Ureter (tissue), 1 donor: ENCODE results near the gene MSI2. TPM values are rescaled to one million over a fixed set of nuclear protein-coding genes. Genes with fewer than 3 reads are reported as not detected.

Experiments
- DNase-seq: peaks from one replicate; pipeline ENCODE4 v3.0.0-alpha.2; 2020; ENCODE audit warnings: low spot score
- total RNA-seq: library from RNA; stranded (reverse); gene quantifications from one replicate; pipeline ENCODE4 v1.2.4, GENCODE V29; 2023
- donor health status: DM: yes; HTN: yes; CAD: no.

The MSI2 gene
- total RNA-seq, 1 donor from 2014 or later: 230 TPM

DNA sequence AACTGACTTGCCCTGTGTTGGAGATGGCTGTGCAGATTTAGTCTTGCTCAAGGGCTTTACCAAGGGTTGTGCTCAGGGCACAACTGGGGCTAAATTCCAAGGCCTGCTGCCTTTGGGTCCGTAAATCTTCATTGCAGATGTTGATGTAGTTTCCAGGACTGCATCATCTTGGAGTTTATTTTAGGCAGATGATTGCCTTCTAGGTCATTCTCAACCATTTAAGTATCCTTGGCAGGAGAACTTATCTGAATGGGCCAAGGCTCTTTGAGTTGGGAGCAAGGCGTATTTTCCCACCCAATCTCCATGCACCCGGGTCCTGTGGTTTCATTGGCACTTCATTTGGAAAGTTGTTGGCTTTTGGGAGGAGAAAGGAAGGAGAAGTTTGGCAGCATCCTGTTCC lies 200.3 kb downstream of the MSI2 start:
- DNase-seq: no peak

DNA sequence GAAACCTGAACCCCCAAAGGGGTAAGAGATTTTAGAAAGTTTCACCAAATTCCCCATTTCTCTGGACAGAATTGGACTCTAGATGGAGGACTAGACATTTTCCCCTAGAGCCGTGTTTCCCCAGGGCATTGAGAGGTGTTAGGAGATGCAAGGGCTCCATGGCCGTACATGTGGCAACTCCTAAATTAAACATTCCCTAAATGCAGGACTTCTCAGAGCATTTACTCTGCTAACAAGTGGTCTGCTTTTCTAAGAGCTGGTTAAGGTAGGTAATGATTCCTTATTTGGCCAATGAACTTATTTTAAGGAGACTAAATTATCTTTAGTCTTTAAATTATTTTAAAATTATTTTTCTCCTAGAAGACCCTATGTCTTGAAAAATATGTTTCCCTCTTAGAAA lies 200.9 kb downstream of the MSI2 start:
- DNase-seq: no peak

DNA sequence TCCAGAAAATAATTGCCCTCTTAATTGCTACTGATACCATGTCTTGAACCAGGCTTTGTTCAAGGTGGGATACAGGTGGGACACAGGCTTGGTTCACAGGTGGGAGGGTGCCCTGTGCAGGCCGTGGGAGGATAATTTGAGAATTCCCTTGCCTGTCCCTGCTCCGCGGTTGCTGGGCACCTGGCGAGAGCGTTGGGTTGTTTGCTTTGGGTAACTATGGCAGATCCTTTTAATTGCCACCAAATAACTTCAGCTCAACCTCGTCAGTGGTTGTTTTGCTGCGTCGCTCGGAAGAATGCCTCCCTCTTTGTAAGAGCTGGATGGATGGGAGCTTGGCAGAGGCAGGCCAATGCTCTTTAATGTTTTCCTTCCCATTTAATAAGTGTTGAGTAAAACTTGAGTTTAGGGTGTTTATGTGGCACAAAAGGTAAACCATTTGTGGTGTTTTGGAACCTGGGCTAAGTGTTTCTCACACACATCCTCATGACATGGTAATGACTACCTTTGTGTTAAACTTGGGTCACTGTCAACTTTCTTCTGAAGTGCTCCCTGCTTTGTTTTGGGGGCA lies 202.5 kb downstream of the MSI2 start:
- no peak for DNase-seq

DNA sequence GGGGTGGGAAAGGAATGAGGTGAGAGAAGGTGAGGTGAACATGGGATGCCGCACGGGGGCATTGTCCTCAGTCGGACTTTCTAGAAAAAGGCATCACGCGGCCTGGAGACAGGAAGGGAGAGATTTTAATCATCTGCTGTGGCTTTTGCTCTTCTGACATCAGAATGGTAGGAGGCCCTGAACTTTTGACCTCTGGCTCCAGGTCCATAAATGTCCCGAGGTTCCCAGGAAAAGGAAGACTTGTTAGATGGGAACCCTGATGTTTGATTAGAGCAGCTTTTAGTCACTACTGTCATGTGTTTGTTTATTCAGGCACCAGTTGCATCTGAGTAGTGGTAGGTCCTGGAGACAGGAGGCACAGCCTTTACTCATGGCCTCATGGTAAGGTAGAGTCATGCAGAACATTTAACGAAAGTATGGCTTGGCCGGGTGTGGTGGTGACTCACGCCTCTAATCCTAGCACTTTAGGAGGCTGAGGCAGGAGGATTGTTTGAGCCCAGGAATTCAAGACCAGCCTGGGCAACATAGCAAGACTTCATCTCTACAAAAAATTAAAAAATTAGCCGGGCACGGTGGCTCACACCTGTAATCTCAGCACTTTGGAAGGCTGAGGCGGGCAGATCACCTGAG lies 203.1 kb downstream of the MSI2 start:
- DNase-seq: no peak

DNA sequence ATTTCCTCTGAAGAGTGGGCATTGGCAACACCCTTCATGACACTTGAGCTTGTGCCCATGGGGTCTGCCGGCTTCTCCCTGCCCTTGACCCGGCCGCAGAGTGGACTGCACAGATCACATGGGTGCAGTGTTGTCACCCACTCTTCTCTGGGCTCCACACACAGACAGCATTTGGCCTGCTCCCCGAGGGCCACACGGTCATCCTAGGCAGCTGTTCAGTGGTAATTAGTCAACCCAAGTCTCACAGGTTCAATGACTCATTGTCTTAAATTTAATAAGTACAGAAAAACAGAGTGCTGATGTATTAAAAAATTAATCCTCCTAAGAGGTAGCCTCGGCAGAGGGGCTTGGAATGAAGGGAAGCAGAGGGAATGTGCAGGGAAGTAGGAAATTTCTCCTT lies 204.8 kb downstream of the MSI2 start:
- no peak for DNase-seq

DNA sequence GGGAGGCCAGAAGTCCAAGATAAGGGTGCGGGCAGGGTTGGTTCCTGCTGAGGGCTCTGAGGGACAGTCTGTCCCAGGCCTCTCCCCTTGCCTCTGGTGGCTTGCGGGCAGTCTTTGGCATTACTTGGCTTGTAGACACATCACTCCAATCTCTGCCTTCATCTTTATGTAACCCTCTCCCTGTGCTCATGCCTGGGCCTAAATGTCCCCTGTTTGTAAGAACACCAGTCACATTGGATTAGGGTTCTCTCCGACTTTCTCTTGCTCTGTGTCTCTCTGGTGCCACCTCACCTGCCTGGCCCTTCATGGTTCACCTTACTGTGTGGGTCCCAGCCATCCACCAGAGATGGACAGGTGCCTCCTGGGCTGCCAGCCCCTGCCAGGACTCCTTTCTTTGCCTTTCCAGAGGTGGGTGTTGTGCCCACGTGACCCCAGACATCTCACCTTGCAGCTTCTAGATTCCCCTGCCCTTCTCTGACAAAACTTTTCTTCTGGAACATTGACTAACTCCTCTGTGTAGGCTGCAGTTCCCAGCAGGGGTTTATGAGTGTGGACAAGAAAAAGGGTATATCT lies 205.8 kb downstream of the MSI2 start:
- DNase-seq: no peak

DNA sequence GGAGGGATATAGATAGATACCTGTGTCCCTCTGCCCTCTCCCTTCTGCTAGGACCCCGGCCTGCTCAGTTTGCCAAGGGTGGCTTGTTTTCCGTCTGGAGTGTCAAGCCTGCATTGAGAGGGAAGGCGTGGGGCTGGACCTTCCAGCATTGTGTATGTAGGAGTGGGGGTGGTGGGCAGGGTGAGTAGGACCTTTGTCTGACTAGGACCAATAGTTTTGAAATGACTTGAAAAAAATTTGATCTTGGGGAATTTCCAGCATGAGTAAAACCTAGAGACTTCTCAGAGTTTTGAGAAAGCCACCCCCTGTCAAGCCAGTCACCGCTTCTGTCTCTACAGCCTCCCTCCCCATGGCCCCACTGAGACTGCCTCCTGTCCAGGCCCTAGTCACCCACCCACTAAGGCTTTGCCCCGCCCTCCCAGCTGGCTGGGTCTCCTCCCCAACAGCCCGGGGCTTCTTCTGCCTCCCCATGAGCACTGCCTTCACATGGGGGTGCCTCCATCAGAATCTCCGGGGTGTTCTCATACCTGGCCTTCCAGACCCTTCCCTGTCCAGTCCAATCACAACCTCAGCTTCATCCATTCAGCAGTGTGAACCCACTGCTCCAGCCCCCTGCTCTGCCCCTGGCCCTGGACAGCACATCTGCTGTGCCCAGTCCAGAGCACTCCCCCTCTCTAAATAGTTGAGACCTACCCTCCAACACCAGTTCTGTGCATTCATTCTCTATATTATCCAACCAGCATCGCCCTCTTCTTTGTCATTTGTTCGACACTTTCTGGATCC lies 207.0 kb downstream of the MSI2 start:
- no peak for DNase-seq

DNA sequence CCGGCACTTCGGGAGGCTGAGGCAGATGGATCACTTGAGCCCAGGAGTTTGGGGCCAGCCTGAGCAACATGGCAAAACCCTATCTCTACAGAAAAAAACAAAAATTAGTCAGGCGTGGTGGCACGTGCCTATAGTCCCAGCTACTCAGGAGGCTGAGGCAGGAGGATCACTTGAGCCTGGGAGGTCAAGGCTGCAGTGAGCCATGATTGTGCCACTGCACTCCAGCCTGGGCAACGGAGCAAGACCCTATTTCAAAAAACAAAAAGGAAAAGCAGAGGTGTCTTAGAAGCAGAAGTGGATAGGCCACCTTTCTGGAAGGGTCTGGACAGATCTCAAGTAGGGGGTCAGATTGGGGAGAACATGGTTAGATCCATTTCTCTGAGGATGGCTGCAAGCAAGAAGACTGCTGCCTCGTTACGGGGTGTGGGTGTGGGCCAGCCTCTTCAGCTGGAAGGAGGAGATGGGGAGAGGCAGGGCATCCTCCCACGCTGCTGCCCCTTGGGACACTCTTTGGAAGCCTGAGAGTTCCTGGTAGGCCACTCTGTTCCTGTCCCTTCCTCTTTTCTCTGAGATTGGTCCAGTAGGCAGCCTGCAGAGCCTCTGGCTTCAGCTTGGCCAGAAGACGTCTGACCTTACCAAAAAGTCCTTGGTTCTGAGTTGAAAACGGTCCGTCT lies 208.0 kb downstream of the MSI2 start:
- no peak for DNase-seq

DNA sequence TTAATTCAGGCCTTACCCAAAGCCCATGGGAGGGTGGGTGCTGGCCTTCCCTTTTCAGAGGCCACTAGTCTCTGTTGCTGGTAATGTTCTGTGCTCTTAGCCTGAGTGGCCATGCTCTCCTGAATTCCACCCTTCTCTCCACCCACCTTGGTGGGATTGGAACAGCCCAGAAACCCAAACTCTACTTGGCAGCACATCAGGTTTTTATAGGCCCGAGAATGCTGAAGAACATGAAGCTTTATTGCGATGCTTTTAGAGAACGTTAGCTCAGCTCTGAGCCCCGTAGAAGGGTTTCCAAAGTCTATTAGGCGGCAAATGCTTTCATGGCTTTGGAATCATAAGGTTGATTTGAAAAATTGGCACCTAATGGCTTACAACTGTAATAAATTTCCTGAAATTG lies 209.3 kb downstream of the MSI2 start:
- no peak for DNase-seq

DNA sequence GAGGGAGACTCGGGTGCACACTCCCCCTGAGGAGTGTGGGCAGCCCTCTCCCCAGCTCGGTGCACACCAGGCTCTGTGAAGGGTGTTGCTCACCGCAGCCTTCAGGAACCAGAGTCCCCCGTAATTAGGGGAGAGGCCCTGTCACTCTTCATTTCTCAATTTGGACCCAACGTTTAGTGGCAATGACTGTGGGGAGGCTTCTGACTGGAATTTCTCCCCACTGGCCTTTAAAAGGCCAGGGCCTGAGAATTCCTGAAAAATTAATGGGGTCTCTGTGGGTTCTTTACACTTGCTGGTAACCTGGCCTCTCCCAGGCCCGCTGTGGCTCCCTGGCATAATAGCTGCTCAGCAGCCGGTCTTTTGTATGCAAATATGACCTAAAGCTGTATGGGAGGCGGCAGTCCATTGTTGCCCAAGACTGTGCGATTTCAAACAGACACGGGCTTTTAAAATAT lies 209.7 kb downstream of the MSI2 start:
- DNase-seq: no peak

DNA sequence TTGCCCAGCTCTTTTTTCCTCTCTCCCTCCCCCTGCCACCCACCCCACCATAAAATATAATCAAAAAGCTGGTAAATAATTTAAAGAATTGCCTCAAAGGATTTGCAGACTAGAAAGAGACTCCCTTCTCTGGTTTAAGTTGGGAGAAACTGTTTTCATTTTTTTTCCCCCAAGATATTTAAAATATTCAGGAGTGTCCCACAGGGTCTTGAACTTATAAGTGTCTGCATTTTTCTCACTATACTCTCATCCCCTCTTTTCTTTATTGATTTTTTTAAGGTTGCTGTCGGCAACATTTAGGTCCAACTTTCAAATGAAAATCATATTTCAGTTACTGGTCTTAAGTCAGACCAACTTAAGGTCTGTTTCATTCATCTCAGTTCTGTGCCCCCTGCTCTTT lies 210.2 kb downstream of the MSI2 start:
- DNase-seq: no peak

DNA sequence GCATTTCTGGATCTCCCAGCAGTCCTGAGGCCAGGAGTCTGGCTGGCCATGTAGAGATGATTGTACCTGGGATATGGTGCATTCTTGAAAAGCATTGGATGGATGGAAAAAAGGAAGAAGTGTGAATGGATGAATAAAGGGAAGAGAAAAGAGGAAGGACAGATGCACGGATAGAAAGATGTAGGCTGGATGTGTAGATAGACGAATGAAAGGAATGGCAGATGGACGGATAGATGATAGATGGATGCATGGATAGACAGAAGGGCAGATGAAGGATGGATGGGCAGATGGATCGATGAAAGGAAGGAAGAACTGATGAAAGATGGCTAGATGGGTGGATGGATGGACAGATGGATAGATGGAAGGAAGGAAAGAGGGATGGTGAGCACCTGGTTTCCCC lies 210.9 kb downstream of the MSI2 start:
- DNase-seq: no peak

DNA sequence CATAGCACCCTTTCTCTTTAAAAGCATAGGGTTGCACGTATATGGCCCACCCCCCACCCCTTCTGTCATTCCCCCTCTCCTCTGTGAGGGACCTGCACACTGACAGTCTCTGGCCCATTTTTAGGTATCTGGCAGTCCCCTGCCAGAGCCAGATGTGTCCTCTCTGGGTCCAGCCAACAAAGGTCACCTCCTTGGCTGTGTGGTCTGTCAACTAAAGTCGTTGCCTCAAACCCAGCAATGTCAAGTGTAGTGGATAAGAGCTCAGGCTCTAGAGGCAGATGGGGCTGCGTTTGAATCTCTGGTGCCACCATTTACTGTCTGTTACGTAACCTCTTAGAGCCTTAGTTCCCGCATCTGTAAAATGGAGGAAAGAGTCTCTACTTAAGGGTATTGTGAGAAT lies 211.5 kb downstream of the MSI2 start:
- DNase-seq: no peak

DNA sequence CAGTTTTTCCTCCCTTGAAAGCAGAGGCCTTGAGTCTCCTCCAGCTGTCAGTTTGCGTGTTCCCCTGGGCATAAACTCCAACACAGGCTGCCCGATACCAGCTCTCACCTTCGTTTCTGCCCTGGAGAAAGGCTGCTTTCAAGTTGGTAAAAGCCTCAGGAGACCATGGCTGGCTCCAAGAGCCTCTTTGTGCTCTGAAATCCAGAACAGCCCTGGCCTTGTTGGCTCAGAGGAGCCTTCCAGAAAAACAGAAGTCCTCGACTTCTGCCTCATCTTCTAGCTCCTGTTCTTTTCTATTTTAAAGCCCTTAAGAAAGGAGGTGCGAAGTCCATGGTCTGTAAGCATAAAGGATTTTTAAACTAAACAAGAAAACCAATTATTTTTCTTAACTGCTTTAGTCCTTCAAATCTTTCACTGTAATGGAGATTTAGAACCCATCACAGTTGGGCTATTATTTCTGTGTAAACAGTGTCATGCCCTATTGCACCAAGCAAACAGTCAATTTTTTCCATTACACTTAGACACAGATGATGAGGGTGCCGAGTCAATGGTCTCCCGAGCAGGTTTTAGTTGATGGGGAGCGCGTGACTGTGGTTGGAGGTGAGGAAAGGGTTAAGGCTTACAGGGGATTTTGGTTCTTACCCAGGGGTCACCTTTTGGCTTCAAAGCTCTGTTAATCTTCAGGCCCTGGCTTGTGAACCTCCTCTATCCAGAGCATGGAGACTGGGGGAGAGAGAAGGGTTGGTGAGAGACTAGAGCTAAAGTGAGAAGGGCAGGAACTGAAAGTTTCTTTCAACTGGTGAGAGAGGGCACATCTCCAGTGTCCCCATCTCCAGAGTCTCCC lies 212.8 kb downstream of the MSI2 start:
- no peak for DNase-seq

DNA sequence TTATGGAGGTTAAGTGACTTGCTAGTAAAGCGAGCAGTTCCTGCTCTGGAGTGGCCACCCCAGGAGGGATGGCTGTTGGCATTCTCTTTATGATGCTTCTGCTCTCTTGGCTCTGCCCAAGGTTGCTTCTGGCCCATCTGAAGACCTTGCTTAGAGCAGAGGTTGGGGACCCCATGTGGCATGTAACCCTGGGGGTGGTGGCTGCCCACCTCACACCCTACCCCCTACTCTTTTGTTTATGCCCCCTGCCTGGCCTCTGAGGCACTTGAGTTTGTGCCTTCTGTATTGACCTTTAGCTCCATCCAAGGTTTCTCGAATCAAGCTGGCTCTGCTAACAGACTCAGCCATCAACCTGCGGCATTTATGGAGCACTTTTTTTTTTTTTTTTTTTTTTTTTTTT lies 214.6 kb downstream of the MSI2 start:
- no peak for DNase-seq

DNA sequence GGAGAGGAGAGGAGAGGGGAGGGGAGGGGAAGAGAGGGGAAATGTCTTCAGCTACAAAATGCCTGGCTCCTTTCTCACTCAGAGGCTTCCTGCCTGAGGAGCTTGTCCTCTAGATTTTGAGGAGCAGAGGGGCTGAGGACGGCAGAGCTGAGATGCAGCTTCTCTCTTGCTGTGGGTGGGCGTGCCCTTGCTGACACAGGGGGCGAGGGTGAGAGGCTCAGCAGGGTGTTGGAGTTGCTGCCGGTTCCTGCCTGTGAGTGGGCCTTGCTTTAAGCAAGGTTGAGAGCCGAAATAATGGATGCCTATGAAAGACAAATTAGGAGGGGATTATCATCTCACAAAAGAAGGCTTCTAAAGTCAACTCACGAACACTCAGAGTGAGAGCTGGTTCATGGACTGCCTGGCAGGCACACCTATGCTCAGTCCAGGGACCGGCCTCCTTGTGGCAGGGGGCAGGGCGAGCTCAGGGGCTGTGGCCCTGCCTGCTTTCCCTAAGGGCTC lies 215.6 kb downstream of the MSI2 start:
- no peak for DNase-seq

DNA sequence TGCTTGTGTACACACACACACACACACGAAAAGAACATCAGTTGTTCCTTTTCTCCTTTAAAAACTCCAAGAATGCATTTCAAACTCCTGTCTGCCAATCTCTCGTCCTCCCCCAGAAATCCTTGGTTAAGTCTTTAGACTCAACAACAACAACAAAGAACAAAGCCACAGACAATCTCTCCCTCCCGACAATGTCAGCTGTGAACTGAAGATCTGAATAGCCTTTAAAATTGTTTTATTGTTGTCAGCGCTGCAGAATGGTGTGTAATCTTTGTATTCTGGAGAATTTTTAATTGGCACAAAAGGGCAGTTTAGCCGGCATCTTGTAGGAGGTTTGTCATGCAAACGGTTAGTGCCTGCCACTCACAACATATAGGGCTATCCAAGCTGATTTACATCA lies 219.5 kb downstream of the MSI2 start:
- no peak for DNase-seq

DNA sequence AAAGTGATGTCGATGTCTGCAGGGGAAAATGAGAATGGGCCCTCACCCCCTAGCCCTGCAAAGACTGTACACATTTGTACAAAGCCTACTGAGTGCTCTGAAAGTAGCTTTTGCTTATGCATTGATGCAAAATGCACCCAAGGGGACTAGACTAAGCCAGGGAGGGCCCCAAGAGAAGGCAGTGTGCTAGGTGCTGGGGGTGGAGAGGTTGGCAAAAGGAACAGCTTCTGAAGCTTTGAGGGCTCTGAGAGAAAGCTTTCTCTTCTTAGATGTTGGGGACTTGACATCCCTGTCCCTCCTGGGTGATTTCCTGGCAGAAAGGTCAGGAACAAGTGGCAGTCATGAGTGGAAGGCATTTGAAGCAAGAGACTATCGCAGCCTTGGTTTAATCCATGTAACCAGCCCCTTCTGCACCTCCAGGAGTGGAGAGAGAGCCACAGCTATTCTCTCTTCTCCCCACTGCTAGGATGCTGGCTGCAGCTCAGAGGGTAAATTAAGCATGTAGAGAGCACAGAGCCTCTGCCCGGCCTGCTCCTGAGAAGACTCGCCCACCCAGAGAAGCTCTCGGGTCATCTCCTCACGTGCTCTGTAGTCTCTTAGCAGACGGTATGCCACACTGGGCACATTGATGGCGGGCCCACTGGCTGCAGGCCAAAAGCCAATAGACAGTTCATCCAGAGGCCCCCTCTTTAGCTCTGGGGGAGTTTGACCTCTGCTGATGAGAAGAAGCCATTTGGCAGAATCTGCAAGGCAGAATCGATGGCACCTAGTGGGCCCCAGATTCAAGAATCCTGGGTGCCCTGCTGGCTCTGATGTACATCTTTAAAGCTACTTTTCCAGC lies 221.4 kb downstream of the MSI2 start:
- DNase-seq: no peak

DNA sequence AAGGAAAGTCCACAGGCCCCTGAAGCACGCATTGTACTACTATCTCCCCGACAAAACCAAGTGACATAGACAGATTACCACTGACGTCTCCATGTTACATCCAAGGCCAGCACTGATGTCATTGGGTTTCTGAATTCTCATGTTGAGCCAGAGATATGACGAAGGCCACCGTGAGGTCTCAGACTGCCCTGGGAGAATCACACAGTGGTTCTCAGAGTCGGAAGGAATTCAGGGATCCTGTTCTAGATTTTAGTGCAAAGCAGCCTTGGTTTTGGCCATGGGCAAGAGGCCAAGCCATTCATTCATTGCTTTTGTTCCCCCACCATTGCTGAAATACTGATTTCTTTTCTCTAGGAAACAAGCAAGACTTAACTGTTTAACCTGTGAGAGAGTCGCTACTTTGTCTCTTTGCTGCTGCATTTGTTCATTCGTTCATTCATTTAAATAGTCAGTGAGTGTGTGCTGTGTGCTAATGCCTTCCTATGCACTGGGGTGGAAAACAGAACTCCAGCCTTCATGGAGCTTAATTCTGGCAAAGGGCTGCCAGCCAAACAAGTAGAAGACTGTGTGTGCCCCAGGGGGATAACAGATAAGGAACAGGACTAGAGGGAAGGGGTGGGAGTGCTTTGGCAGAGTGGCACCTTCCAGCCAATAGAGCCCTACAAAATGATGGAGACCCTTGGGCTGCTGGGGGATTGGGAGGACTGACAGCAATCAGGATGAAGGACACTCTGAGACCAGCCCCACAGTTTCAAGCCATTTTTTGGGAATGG lies 222.3 kb downstream of the MSI2 start:
- DNase-seq: no peak
